Urinary bladder (tissue), 4 donors: ENCODE results near the gene MDP1. TPM values are rescaled to one million over a fixed set of nuclear protein-coding genes. Genes with fewer than 3 reads are reported as not detected.
"Not testable (repeated sequence)": the region's sequence is repeated elsewhere in the genome, so short reads cannot be mapped to it uniquely, and the experiment has no call there.

Experiments used
- DNase-seq: peaks from one replicate; pipeline ENCODE4 v3.0.0-alpha.2; 2015; ENCODE audit errors: extremely low spot score
- H3K27ac ChIP-seq: one replicate; pipeline ENCODE4 v1.5.1; 2013; ENCODE audit warnings: low read depth, mild to moderate bottlenecking, moderate library complexity
- H3K36me3 ChIP-seq: one replicate; pipeline ENCODE4 v1.6.1; 2013; ENCODE audit warnings: mild to moderate bottlenecking, moderate library complexity; ENCODE audit not compliant: insufficient read depth
- H3K4me1 ChIP-seq: one replicate; pipeline ENCODE4 v1.6.1; 2013; ENCODE audit warnings: mild to moderate bottlenecking, moderate library complexity; ENCODE audit not compliant: insufficient read depth
- H3K4me3 ChIP-seq: one replicate; pipeline ENCODE4 v1.5.1; 2013; ENCODE audit warnings: low read depth, low read length
- WGBS: extraction: QIAGEN DNeasy Blood & Tissue Kit; methylation state at CpG from one replicate; pipeline ENCODE4 v1.1.7; 2013; 5-methylcytosine and 5-hydroxymethylcytosine counted together
- polyA plus RNA-seq: library from polyadenylated mRNA; stranded (reverse); fragments of 200-250 nt; gene quantifications from one replicate; pipeline ENCODE4 v1.2.3, GENCODE V29; 2013
- total RNA-seq: library from RNA; depleted of rRNA; stranded (reverse); fragments of >200 nt; gene quantifications from one replicate; pipeline ENCODE4 v1.2.3, GENCODE V29; 2014
- donor health status: healthy with polysubstance abuse.
- donor health status: healthy.

MDP1 gene
- total and polyA plus RNA-seq, 2 donors, result 15.1 to 29.1 TPM

DNA sequence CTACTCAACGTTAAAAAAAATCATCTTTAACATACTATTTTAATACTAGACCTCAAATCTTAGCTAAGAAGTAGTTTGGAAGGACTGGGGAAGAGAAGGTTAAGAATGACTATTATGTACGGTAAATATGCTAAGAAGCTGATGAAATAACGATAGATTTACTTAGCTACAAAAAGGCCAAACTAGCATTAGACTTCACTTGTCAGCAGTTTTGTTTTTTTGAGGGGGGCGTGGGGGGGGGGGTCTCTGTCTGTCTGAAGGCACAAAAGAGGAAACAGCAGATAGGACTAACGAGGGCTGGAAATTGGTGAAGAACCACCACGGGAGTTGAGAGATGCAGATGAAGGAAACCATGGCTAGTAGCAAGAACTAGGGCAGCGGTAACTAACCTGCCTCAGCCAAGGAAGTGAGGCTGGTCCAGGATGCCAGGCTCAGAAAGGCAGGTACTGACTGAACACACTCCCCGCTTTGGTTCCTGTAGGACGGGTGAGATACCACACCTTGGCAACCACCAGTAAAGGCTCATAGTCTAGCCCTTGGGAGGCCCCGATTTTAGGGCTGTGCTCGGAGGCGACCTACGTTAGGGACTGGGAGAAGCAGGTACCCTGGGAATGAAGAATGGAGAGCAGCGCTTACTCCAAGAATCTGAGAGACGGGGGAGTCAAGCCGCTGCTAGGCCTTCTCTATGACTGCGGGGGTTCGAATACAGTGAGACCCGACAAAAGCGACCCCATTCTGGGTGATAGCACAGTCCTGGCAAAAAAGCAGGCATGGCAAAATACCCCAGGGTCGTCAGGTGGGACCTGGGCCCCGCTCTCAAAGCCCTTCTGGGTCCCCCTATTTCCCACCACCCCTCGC, 15.6 kb upstream of the MDP1 start:
- WGBS, result 11% methylated on average over 23 of the region's 23 CpGs
- no peak for DNase-seq
- H3K4me3 ChIP-seq, result peak overlapping the region; percentile 92
- H3K27ac ChIP-seq, result peak overlapping the region; percentile 53
- no peaks in the 10 kb centered on the region for H3K4me1 ChIP-seq
- H3K36me3 ChIP-seq, result no peaks in the 10 kb centered on the region

DNA sequence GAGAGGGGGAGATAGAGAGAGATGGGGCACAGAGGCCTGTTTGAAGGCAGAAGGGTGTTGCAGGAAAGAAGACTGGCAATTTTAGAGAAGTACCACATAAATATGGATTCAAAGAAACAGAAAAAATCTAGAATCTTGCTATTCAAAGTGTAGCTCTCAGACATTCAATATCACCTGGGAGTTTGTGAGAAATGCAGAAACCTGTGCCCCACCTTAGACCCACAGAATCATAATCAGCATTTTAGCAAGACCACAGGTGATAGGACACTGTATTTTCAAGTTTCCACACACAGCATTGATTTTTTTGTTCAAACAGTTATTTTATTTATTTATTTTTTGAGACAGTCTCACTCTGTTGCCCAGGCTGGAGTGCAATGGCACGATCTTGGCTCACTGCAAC, 13.0 kb upstream of the MDP1 start:
- Histone ChIP-seq H3K27ac (no peak overlapping the region), H3K36me3 (no peaks in the 10 kb centered on the region), H3K4me3 (no peak overlapping the region), H3K4me1 (no peaks in the 10 kb centered on the region)
- 78% methylated on average over 1 of the region's 1 CpG for WGBS
- no peak for DNase-seq

DNA sequence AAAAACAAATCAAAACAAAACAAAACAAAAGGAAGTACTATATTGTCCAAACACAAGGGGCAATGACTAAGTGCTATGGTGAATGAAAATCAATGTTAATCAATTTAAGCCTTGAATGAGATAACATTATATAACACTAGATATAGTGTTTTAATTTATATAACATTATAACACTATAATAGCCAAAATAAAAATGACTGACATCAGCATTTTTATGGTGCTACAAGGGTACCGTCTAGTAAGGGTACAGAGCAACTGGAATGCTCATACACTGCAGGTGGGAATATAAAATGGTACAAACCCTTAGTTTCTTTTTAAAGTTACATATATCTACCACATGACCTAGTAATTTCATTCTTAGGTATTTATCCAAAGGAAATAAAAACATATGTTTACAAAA, 10.6 kb upstream of the MDP1 start:
- H3K4me3 ChIP-seq, result no peak overlapping the region
- no peak for DNase-seq
- 74% methylated on average over 1 of the region's 1 CpG for WGBS
- H3K27ac ChIP-seq, result no peak overlapping the region
- H3K36me3 ChIP-seq, result no peaks in the 10 kb centered on the region
- H3K4me1 ChIP-seq, result no peaks in the 10 kb centered on the region

DNA sequence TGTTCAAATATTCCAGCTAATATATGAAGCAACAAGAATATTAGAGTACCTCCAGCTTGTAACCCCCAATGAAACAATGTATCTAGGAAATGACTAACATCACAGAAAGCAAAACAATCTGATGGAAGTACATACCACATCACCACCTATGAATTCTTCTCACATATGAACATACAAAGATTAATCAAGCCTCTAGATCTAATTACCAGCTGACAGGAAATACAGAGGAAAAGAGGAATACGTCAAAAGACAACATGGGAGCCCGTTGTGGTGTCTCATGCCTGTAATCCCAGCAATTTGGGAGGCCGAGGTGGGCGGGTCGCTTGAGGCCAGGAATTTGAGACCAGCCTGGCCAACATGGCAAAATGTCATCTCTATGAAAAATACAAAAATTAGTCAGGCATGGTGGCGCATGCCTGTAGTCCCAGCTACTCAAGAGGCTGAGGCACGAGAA, 8.8 kb upstream of the MDP1 start:
- no peak overlapping the region for H3K27ac ChIP-seq
- no peak for DNase-seq
- WGBS, result 90% methylated on average over 7 of the region's 7 CpGs

DNA sequence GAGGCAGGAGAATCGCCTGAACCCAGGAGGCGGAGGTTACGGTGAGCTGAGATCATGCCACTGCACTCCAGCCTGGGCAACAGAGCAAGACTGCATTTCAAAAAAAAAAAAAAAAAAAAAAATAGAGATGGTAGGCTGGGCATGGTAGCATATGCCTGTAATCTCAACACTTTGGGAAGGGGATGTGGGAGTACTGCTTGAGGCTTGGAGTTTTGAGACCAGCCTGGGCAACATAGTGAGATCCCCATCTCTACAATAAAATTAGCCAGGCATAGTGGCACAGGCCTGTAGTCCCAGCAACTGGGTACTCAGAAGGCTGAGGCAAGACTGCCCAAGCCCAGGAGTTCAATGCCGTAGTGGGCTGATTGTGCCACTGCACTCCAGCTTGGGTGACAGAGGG, 7.1 kb upstream of the MDP1 start:
- DNase-seq, H3K36me3 ChIP-seq, H3K4me1 ChIP-seq, H3K27ac ChIP-seq, H3K4me3 ChIP-seq: not testable (repeated sequence)
- WGBS, result 95% methylated on average over 4 of the region's 4 CpGs

More for the DNA sequence above, 8.8 kb upstream of the MDP1 start:
- Histone ChIP-seq H3K4me3 (no peak overlapping the region), H3K36me3 (no peaks in the 10 kb centered on the region), H3K4me1 (no peaks in the 10 kb centered on the region)

DNA sequence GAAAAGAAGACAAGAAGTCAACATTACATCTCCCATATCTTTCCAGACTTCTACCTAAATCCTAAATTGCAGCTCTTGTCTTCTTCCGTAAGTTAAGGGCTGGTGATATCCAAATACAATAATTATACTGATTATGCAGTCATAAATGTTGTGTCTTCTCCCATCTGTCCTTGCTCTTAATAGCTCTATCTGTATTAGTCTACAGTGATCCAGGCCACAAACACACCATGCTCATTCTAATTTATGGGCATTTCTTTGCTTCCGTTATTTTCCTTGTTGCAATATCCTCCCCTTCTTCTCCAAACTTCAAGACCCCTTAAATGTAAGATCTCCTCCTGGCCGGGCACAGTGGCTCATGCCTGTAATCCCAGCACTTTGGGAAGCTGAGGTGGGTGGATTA, 3.7 kb upstream of the MDP1 start:
- Histone ChIP-seq H3K4me3 (no peak overlapping the region), H3K4me1 (no peaks in the 10 kb centered on the region), H3K36me3 (no peaks in the 10 kb centered on the region), H3K27ac (no peak overlapping the region)
- DNase-seq, result no peak
- 58% methylated on average over 3 of the region's 3 CpGs for WGBS

DNA sequence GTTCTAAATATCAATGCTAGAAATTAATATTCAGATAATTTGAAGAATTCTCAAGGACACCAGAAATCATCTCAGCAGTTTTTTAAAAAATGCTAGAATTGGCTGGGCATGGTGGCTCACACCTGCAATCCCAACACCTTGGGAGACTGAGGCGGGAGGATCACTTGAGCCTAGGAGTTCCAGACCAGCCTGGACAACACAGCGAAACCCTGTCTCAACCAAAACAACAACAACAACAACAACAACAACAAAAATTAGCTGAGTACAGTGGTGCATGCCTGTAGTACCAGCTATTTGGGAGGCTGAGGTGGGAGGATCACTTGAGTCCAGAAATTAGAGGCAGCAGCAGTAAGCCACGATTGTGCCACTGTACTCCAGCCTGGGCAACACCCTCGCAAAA, 3.2 kb upstream of the MDP1 start:
- Histone ChIP-seq H3K36me3 (no peaks in the 10 kb centered on the region), H3K4me1 (no peaks in the 10 kb centered on the region), H3K27ac (no peak overlapping the region), H3K4me3 (no peak overlapping the region)
- WGBS, result 92% methylated on average over 4 of the region's 4 CpGs
- no peak for DNase-seq

DNA sequence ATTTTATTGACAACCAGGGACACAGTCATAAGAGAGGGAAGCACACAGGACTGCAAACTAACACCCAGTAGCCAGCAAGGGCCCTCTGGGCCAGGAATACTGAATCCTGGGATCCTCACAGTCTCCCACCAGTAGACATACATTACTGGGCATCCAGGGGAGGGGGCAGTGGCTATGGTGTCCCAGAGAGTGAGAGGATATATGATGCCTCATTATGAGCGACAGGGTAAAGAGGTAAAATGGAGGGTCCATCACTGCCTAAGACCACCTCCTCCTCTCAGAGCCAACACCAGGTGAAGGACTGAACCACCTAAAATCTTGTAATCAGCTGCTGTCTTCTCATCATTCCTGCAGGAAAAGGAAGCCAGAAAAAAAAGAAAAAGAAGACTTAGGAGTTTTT, 1.0 kb upstream of the MDP1 start:
- not testable (repeated sequence) for H3K36me3 ChIP-seq, DNase-seq, H3K27ac ChIP-seq, H3K4me1 ChIP-seq, H3K4me3 ChIP-seq
- 98% methylated on average over 1 of the region's 1 CpG for WGBS

DNA sequence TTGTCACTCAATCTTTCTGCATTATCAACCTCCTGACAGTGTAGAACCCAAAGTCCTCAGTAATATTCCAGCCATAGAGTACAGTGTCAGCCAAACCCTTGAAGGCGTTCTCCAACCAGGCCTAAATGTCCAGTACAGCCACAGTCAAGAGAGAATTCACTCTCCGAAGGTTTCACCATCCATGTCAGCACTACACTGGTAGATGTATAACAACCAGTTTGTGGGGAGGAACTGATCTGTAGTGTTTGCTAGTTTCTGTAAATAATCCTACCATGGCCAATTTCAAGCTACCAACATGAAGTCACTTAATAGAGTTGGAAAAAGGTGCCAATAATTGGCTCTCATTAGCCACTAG, 456 bp upstream of the MDP1 start:
- 90% methylated on average over 2 of the region's 2 CpGs for WGBS
- Histone ChIP-seq H3K36me3 (no peaks in the 10 kb centered on the region), H3K27ac (no peak overlapping the region), H3K4me3 (no peak overlapping the region), H3K4me1 (no peaks in the 10 kb centered on the region)
- no peak for DNase-seq

DNA sequence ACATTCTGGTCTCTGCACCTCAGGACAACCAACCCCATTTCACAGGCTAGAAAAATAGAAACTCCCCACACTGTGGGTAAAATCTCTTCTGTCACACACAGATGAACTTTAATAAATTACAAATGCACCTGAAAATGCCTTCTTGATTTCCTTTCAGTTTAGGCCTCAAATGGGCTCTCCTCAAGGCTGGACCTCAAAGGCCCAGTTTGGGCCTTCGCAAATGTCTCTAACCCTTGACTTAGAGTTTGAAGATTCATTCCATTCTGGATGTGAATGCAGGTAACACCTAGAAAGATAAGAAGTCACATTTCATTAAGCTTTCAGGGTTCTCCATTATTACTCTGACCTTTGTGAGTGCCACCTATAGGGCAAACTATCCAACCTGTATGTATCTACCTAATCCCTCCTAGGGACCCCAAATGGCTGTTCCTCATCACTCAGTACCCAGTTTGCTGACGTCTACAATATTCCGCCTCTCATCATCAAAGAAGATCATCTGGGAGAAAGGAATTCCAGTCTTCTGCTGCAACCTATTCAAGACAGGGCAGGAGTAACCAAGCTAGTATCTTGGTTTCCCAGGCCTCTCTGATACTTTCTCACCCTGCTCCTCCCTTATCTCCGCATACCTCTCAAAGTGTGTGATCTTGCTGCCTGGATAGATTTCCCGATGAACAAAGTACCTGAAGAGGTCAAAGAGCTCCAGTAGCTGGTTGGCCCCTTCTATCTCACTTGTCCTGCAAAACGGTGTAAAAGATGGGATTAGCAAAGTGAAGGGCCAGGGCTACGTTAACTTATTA, 1.8 kb downstream of the MDP1 start:
- DNase-seq, result no peak
- H3K36me3 ChIP-seq, result no peaks in the 10 kb centered on the region
- no peaks in the 10 kb centered on the region for H3K4me1 ChIP-seq

DNA sequence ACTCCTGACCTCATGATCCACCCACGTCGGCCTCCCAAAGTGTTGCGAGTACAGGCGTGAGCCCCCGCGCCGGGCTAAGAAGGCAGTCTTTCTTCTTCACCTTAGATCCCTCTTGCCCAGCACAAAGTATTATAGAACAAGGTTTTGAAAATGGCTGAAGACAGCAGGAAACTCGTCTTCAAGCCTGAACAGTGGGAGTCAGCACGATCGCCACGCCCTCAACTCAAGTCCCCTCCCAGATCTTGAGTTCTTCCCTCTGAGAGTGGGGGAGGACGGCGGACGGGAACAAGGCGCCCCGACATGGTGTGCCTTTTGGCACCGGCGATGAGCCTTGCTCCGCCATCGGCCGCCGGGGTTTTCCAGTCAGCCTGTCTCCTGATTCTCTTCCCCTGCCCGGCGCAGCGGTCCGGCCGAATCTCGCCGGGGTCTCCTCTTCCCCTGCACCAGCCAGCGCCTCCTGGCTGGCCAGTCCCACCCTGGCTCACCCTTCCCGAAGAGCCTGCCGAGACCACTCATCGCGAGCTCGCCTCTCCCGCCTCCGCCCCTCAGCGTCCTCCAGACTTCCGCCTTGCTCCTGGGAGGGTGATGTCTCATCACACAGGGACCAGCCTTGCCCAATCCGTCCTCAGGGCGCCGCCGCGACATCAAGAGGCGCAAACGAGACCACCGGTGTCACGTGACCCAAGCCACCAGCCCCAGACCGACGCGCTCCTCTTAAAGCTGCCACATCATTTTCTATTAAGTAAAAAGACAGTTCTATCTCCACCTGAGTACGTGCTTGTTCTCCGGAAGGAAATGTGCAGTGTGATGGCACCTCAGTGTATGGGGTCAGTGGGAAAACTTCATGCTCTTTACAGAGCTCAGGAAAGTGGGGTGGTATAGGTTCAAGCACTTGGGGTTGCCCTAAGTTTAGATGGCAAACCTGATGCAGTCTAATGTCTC, 2.7 kb downstream of the MDP1 start, which contains the start of gene CHMP4A:
Gene CHMP4A (minus strand): TSS at position 565 of the 942 bp plus-strand sequence. CDS start 49 bp downstream, at position 516.
- under 1% methylated on average over 53 of the region's 53 CpGs for WGBS
- peak within 1 kb of the TSS; percentile 97 for H3K27ac ChIP-seq
- no peaks in the 10 kb centered on the region for H3K36me3 ChIP-seq
- peak within 1 kb of the TSS; percentile 62 for H3K4me3 ChIP-seq
- peak; percentile 95 for DNase-seq
- no peaks in the 10 kb centered on the region for H3K4me1 ChIP-seq

More for the DNA sequence above, 1.8 kb downstream of the MDP1 start:
- 90% methylated on average over 7 of the region's 7 CpGs for WGBS
- Histone ChIP-seq H3K27ac (peak overlapping the region; percentile 42), H3K4me3 (no peak overlapping the region)

DNA sequence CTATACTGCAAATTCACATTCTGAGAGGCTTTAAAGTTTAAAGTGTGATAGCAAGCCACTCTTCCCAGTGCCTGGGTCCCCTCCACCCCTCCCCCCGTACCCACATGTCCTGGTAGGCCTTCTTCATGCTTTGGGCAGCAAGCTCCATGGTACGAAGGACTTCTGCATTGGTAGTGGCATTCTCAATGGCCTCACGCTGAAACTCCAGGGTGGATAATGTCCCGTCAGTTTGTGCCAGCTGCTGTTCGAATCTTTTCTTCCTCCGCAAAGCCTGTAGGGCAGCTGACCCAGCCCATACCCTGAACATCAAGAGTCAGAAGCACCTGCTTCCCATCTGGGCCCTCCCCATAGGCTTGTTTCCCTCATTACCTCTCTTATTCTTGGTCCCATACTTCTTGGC, 4.6 kb downstream of the MDP1 start:
- no peak for DNase-seq
- Histone ChIP-seq H3K36me3 (no peaks in the 10 kb centered on the region), H3K27ac (no peak overlapping the region), H3K4me1 (no peaks in the 10 kb centered on the region), H3K4me3 (no peak overlapping the region)
- WGBS, result 93% methylated on average over 6 of the region's 6 CpGs

DNA sequence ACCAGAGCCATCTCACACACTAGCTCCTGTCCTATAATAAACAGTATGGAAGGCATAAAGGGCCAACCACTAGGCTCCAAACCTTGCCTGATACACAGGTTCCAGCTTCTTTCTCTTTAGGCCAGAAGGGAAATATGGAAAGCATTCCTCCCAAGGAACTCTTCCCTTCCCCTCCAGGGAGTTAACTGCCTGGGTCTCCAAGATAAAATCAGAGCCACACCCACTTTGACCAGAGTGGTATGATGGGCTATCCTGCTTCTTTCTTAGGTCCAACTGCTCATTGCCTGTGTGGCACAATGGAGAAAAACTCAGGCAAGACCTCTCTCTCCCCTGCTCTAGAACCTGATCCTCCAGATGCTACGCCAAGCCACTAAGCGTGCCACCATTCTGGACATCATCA, 8.2 kb downstream of the MDP1 start:
- Histone ChIP-seq H3K27ac (no peak overlapping the region), H3K36me3 (no peaks in the 10 kb centered on the region), H3K4me3 (no peak overlapping the region), H3K4me1 (no peaks in the 10 kb centered on the region)
- no peak for DNase-seq
- over 99% methylated on average over 2 of the region's 2 CpGs for WGBS
